ENCODE measurements around the gene PDAP1.

Gene PDAP1

DNA sequence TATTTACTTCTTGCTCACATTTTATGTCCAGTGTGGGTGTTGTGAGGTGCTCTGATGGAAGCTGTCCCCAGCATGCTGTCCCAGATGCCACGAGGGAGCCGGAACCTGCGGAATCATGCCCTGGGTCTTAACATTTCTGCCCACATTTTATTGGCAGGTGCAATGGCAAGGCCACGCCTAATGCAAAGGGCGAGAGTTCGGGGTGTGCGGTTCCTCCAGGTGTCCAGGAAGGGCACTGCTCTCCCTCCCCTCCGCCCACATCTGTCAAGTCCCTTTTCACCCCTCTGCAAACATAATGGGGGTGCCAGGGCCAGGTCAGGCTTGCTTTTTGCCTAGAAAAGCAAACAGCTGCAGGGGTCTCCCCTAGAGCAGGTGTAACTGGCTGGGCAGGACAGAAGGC lies 16.4 kb downstream of the PDAP1 start:
- H3F3A ChIP-seq (ENCODE audit: control insufficient read depth, insufficient read depth) = peaks cover 20% of the 10 kb centered on the region
- peak overlapping the region; percentile 75 for H3K4me3 ChIP-seq (ENCODE audit: low read length)
- H3K4me1 ChIP-seq (ENCODE audit: control insufficient read depth, low read length) = peaks cover 19% of the 10 kb centered on the region
- peak overlapping the region; percentile 48; the same call in 1 of the 2 replicates for H3K27ac ChIP-seq (ENCODE audit: low read depth, low read length)
- H3K79me2 ChIP-seq (ENCODE audit: control insufficient read depth, low read length) = peaks cover 11% of the 10 kb centered on the region
- peaks cover 93% of the 10 kb centered on the region for H3K36me3 ChIP-seq (ENCODE audit: control insufficient read depth, low read length)
- TF ChIP-seq, protein P1, sequence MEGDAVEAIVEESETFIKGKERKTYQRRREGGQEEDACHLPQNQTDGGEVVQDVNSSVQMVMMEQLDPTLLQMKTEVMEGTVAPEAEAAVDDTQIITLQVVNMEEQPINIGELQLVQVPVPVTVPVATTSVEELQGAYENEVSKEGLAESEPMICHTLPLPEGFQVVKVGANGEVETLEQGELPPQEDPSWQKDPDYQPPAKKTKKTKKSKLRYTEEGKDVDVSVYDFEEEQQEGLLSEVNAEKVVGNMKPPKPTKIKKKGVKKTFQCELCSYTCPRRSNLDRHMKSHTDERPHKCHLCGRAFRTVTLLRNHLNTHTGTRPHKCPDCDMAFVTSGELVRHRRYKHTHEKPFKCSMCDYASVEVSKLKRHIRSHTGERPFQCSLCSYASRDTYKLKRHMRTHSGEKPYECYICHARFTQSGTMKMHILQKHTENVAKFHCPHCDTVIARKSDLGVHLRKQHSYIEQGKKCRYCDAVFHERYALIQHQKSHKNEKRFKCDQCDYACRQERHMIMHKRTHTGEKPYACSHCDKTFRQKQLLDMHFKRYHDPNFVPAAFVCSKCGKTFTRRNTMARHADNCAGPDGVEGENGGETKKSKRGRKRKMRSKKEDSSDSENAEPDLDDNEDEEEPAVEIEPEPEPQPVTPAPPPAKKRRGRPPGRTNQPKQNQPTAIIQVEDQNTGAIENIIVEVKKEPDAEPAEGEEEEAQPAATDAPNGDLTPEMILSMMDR (IDR thresholded peaks at IDR 0.05; ENCODE audit: low read depth, low read length, poor library complexity, severe bottlenecking) = no peak
- TF ChIP-seq EZH2phosphoT487 (IDR thresholded peaks at IDR 0.05; ENCODE audit: borderline replicate concordance, low read length) = no peak
- no peaks in the 10 kb centered on the region for H3K9me2 ChIP-seq (replicated peaks; ENCODE audit: control insufficient read depth, low read length)
- H3K9me3 ChIP-seq (ENCODE audit: control insufficient read depth, insufficient read depth, low read length) = no peaks in the 10 kb centered on the region
- H4K20me1 ChIP-seq (ENCODE audit: control insufficient read depth, insufficient read depth, low read depth, low read length) = peaks cover 18% of the 10 kb centered on the region; the same call in 1 of the 2 replicates
- H3K27me3 ChIP-seq (ENCODE audit: control insufficient read depth, low read length) = no peaks in the 10 kb centered on the region
- H3K4me2 ChIP-seq (ENCODE audit: low read length) = peak overlapping the region; percentile 85

DNA sequence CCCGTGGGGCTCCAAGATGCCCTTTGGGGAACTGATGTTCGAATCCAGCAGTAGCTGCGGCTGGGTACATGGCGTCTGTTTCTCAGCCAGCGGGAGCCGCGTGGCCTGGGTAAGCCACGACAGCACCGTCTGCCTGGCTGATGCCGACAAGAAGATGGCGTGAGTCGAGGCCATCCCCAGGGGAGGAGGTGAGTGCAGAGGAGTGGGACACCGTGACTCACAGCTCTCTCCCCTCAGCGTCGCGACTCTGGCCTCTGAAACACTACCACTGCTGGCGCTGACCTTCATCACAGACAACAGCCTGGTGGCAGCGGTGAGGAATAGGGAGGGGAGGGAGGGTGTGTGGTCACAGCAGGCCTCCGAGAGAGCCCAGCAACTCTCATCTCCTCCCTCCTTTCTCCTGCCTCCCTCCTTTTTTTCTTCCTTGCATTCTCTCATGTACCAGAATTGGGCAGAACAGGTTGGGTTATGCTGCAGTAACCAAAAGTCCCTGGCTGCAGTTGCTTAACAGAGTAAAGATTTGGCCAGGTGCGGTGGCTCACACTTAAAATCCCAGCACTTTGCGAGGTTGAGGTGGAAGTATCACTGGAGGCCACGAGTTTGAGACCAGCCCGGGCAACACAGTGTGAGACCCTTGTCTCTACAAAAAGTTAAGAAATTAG lies 17.3 kb downstream of the PDAP1 start:
- TF ChIP-seq EZH2phosphoT487 (IDR thresholded peaks at IDR 0.05; ENCODE audit: borderline replicate concordance, low read length) = no peak
- TF ChIP-seq, protein P1 (IDR thresholded peaks at IDR 0.05; ENCODE audit: low read depth, low read length, poor library complexity, severe bottlenecking) = no peak
- peaks cover 16% of the 10 kb centered on the region for H3F3A ChIP-seq (ENCODE audit: control insufficient read depth, insufficient read depth)
- H3K36me3 ChIP-seq (ENCODE audit: control insufficient read depth, low read length) = peaks cover 94% of the 10 kb centered on the region
- no peak overlapping the region for H3K4me3 ChIP-seq (ENCODE audit: low read length)
- H4K20me1 ChIP-seq (ENCODE audit: control insufficient read depth, insufficient read depth, low read depth, low read length) = peaks cover 15% of the 10 kb centered on the region; the same call in 1 of the 2 replicates
- peaks cover 19% of the 10 kb centered on the region for H3K4me1 ChIP-seq (ENCODE audit: control insufficient read depth, low read length)
- H3K79me2 ChIP-seq (ENCODE audit: control insufficient read depth, low read length) = peaks cover 11% of the 10 kb centered on the region
- no peaks in the 10 kb centered on the region for H3K27me3 ChIP-seq (ENCODE audit: control insufficient read depth, low read length)
- H3K4me2 ChIP-seq (ENCODE audit: low read length) = no peak overlapping the region
- H3K9me3 ChIP-seq (ENCODE audit: control insufficient read depth, insufficient read depth, low read length) = no peaks in the 10 kb centered on the region
- H3K9me2 ChIP-seq (replicated peaks; ENCODE audit: control insufficient read depth, low read length) = no peaks in the 10 kb centered on the region
- H3K27ac ChIP-seq (ENCODE audit: low read depth, low read length) = no peak overlapping the region

DNA sequence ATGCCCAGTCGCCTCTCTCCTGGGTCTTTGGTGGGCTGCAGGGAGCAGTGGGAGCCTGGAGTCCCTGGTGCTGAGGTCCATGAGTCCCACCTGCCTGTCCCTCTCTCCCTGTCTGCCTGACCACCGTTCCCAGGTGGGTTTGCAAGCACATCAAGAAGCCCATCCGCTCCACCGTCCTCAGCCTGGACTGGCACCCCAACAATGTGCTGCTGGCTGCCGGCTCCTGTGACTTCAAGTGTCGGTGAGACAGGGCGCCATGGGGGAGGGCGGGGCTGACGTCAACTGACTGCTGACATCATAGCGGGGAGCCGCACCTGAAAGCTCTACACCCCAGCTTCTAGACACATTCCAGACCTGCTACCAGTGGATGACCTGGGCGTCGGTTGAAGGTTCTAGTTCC lies 18.6 kb downstream of the PDAP1 start:
- Histone ChIP-seq H3K36me3 (ENCODE audit: control insufficient read depth, low read length) (peaks cover 87% of the 10 kb centered on the region), H3K9me2 (replicated peaks; ENCODE audit: control insufficient read depth, low read length) (no peaks in the 10 kb centered on the region), H3K4me1 (ENCODE audit: control insufficient read depth, low read length) (peaks cover 19% of the 10 kb centered on the region), H3K79me2 (ENCODE audit: control insufficient read depth, low read length) (peaks cover 13% of the 10 kb centered on the region), H3F3A (ENCODE audit: control insufficient read depth, insufficient read depth) (peaks cover 6% of the 10 kb centered on the region), H3K4me3 (ENCODE audit: low read length) (no peak overlapping the region), H3K4me2 (ENCODE audit: low read length) (no peak overlapping the region), H3K9me3 (ENCODE audit: control insufficient read depth, insufficient read depth, low read length) (no peaks in the 10 kb centered on the region), H3K27me3 (ENCODE audit: control insufficient read depth, low read length) (no peaks in the 10 kb centered on the region), H4K20me1 (ENCODE audit: control insufficient read depth, insufficient read depth, low read depth, low read length) (peaks cover 15% of the 10 kb centered on the region; the same call in 1 of the 2 replicates), H3K27ac (ENCODE audit: low read depth, low read length) (no peak overlapping the region)
- no peak for TF ChIP-seq EZH2phosphoT487 (IDR thresholded peaks at IDR 0.05; ENCODE audit: borderline replicate concordance, low read length)
- TF ChIP-seq, protein P1 (IDR thresholded peaks at IDR 0.05; ENCODE audit: low read depth, low read length, poor library complexity, severe bottlenecking) = no peak

All from DOHH2 (cell line).